ENCODE results near the gene SLC17A4.

SLC17A4 gene, protein sequence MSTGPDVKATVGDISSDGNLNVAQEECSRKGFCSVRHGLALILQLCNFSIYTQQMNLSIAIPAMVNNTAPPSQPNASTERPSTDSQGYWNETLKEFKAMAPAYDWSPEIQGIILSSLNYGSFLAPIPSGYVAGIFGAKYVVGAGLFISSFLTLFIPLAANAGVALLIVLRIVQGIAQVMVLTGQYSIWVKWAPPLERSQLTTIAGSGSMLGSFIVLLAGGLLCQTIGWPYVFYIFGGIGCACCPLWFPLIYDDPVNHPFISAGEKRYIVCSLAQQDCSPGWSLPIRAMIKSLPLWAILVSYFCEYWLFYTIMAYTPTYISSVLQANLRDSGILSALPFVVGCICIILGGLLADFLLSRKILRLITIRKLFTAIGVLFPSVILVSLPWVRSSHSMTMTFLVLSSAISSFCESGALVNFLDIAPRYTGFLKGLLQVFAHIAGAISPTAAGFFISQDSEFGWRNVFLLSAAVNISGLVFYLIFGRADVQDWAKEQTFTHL

DNA sequence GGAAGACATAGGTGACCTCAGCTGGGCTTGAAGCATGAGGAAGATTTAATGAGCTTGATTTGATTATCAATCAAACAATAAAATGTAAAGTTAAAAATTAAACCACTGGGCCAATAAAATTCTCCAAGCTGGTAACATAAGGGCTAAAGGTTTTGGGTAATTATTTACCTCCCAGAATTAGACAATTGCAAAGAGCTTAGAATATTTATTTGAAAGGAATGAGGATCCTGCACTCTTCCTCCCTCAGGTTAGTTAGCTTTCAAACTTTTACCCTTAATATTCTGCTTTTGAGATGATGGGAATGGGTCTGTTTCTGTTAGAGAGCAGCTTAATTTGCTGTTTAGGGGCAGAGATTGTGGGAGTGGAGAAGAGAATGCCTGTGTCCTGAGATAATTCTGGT, at the start of gene SLC17A4:
SLC17A4 (plus strand) TSS at position 208 of the 400 bp plus-strand sequence. CDS start 7,221 bp downstream, outside the sequence.
- Histone ChIP-seq H3K27me3 (ENCODE audit: control insufficient read depth in 1 of 2, insufficient read depth in 2 of 2, low read length in 2 of 2) (no peaks in the 10 kb centered on the region), H3K36me3 (ENCODE audit: insufficient read depth, low read length) (no peaks in the 10 kb centered on the region), H3K9ac (ENCODE audit: low read length) (no peak within 1 kb of the TSS), H3K9me3 (ENCODE audit: low read length) (no peaks in the 10 kb centered on the region), H3K4me1 (ENCODE audit: insufficient read depth, low read length) (no peaks in the 10 kb centered on the region), H3K4me3 (ENCODE audit: low read depth in 1 of 2, low read length in 2 of 2) (no peak within 1 kb of the TSS), H3K27ac (ENCODE audit: low read depth, low read length) (no peak within 1 kb of the TSS)

DNA sequence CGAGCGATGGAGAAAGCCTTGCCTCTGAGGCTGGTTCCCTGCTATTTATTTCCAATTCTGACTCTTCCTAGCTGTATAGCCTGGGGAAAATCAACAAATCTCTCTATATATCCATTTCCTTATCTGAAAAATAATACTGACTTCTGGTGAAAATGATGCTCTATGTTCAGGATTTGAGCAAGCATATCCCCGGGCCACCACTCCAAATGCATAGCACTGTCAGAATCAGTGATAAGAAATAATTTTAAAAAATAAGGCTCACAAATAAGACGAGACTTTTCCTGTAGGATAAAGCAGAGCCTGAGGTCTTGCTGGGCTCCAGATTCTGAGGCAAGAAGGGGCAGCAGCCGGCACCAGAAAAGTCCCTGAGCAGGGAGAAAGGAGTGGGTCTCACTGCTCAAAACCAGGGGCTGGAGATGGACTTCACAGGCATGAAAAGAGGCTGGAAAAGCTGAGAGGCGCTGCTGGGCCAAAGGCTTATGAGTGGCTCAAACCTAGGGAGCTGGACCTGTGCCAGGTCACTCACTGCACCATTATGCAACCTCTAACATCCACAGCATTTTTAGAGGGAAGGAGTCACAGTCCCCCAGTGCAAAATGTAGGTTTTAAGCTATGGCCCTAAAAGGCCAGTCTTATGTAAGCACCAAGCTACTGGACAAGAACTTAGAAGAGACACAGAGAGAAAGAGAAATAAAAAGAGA, 48.1 kb upstream of the SLC17A4 start:
- no peaks in the 10 kb centered on the region for H3K4me1 ChIP-seq (ENCODE audit: insufficient read depth, low read length)
- no peaks in the 10 kb centered on the region for H3K27me3 ChIP-seq (ENCODE audit: control insufficient read depth in 1 of 2, insufficient read depth in 2 of 2, low read length in 2 of 2)
- H3K36me3 ChIP-seq (ENCODE audit: insufficient read depth, low read length) = no peaks in the 10 kb centered on the region
- no peak overlapping the region for H3K27ac ChIP-seq (ENCODE audit: low read depth, low read length)
- no peak overlapping the region for H3K9ac ChIP-seq (ENCODE audit: low read length)
- H3K4me3 ChIP-seq (ENCODE audit: low read depth in 1 of 2, low read length in 2 of 2) = no peak overlapping the region
- no peaks in the 10 kb centered on the region for H3K9me3 ChIP-seq (ENCODE audit: low read length)

DNA sequence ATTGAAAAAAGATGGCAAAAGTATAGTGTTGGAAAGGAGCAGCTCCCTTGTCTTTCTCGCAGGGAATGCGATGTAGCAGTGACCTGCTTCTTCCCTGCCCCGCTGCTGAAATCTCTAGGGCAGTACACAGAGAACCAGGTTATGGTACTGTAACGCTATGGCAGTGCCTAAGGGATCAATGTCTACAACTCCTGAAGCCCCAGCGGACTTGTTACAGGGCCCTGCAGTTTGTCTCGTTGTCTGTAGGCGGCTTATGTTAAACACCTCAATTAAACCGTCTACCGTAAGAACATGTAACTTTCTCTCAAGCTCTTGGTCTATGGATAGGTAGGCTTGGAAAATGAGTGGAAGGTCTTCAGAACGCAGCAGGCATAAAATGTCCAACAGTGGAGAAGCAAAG, 44.8 kb upstream of the SLC17A4 start:
- no peaks in the 10 kb centered on the region for H3K9me3 ChIP-seq (ENCODE audit: low read length)
- H3K27ac ChIP-seq (ENCODE audit: low read depth, low read length) = no peak overlapping the region
- no peak overlapping the region for H3K4me3 ChIP-seq (ENCODE audit: low read depth in 1 of 2, low read length in 2 of 2)
- no peaks in the 10 kb centered on the region for H3K27me3 ChIP-seq (ENCODE audit: control insufficient read depth in 1 of 2, insufficient read depth in 2 of 2, low read length in 2 of 2)
- H3K9ac ChIP-seq (ENCODE audit: low read length) = no peak overlapping the region
- H3K36me3 ChIP-seq (ENCODE audit: insufficient read depth, low read length) = no peaks in the 10 kb centered on the region
- H3K4me1 ChIP-seq (ENCODE audit: insufficient read depth, low read length) = no peaks in the 10 kb centered on the region

DNA sequence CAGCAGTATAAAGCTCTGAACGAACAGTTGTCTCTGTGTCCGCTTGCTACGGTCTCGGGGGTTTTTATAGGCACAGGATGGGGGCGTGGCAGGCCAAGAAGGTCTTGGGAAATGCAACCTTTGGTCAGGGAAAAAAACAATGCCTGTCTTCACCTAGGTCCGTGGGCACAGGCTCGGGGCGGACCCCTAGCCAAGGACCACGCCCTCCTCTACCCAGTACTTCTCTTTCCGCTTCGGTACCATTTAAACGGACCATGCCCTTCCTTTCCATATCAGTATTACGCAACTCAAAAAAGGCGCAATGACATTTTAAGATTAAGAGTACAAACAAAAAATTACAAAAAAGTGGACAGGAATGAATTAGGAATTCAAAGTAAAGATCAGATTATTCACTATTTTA, 44.3 kb upstream of the SLC17A4 start:
- no peak overlapping the region for H3K27ac ChIP-seq (ENCODE audit: low read depth, low read length)
- no peak overlapping the region for H3K4me3 ChIP-seq (ENCODE audit: low read depth in 1 of 2, low read length in 2 of 2)
- no peak overlapping the region for H3K9ac ChIP-seq (ENCODE audit: low read length)
- no peaks in the 10 kb centered on the region for H3K4me1 ChIP-seq (ENCODE audit: insufficient read depth, low read length)
- no peaks in the 10 kb centered on the region for H3K36me3 ChIP-seq (ENCODE audit: insufficient read depth, low read length)
- no peaks in the 10 kb centered on the region for H3K27me3 ChIP-seq (ENCODE audit: control insufficient read depth in 1 of 2, insufficient read depth in 2 of 2, low read length in 2 of 2)
- H3K9me3 ChIP-seq (ENCODE audit: low read length) = no peaks in the 10 kb centered on the region

DNA sequence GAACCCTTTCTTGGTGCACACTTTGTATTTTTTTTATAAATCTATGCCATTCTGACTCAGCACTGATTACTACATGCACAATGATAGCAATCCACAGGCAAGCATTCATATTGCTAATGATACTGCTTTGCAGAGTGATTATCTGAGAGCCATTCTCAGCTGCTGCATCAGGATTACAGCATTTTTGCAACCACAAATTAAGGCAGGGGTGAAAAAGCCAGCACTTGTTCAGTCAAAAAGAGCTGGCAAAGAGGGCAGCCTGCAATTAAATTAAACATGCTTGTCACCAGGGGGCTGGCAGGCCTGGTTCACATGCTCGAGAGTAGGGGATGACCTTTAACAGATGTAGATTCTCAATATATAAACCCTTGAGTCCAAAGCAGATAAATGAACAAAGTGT, 40.7 kb upstream of the SLC17A4 start:
- Histone ChIP-seq H3K9ac (ENCODE audit: low read length) (no peak overlapping the region), H3K36me3 (ENCODE audit: insufficient read depth, low read length) (no peaks in the 10 kb centered on the region), H3K27me3 (ENCODE audit: control insufficient read depth in 1 of 2, insufficient read depth in 2 of 2, low read length in 2 of 2) (no peaks in the 10 kb centered on the region), H3K4me3 (ENCODE audit: low read depth in 1 of 2, low read length in 2 of 2) (no peak overlapping the region), H3K4me1 (ENCODE audit: insufficient read depth, low read length) (no peaks in the 10 kb centered on the region), H3K9me3 (ENCODE audit: low read length) (no peaks in the 10 kb centered on the region), H3K27ac (ENCODE audit: low read depth, low read length) (no peak overlapping the region)

DNA sequence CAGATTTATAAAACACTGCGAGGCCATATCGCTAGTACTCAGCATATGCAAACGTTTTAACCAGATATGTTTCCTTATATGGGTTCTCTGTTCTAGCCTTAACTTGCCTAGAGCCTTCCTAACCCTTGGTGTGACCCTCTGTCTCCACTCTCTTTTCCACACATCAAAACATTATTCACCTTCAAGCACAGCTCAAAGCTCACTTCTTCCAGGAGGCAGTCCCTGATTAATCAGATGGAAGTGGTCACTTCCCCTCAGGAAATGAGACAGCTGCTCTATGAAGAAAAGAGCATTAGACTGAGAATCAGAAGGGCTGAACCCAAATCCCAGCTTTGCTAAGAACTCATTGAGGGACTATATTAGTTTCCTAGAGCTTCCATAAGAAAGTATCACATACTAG, 39.8 kb upstream of the SLC17A4 start:
- Histone ChIP-seq H3K27ac (ENCODE audit: low read depth, low read length) (no peak overlapping the region), H3K27me3 (ENCODE audit: control insufficient read depth in 1 of 2, insufficient read depth in 2 of 2, low read length in 2 of 2) (no peaks in the 10 kb centered on the region), H3K4me3 (ENCODE audit: low read depth in 1 of 2, low read length in 2 of 2) (no peak overlapping the region), H3K4me1 (ENCODE audit: insufficient read depth, low read length) (no peaks in the 10 kb centered on the region), H3K9ac (ENCODE audit: low read length) (no peak overlapping the region), H3K36me3 (ENCODE audit: insufficient read depth, low read length) (no peaks in the 10 kb centered on the region), H3K9me3 (ENCODE audit: low read length) (no peaks in the 10 kb centered on the region)

DNA sequence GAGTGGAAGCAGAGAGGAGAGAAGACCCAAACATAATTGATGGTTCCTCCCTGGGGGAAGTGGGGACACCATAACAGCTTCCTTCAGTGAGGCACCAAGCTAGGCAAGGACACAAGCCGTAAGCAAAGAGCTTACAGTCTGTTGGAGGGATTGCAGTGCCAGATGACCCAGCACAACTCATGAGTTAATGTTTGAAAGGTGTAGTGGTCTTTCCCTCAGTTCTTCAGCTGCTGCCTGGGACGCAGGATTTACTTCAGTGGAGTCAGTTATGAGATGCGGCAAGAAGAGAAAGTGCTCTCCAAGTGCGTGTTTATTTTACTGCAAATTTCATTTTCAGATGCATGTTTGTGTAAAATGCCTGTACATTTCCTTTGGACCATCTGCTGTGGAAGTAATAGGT, 38.7 kb upstream of the SLC17A4 start:
- Histone ChIP-seq H3K4me3 (ENCODE audit: low read depth in 1 of 2, low read length in 2 of 2) (no peak overlapping the region), H3K9me3 (ENCODE audit: low read length) (no peaks in the 10 kb centered on the region), H3K9ac (ENCODE audit: low read length) (no peak overlapping the region), H3K36me3 (ENCODE audit: insufficient read depth, low read length) (no peaks in the 10 kb centered on the region), H3K4me1 (ENCODE audit: insufficient read depth, low read length) (no peaks in the 10 kb centered on the region), H3K27ac (ENCODE audit: low read depth, low read length) (no peak overlapping the region), H3K27me3 (ENCODE audit: control insufficient read depth in 1 of 2, insufficient read depth in 2 of 2, low read length in 2 of 2) (no peaks in the 10 kb centered on the region)

DNA sequence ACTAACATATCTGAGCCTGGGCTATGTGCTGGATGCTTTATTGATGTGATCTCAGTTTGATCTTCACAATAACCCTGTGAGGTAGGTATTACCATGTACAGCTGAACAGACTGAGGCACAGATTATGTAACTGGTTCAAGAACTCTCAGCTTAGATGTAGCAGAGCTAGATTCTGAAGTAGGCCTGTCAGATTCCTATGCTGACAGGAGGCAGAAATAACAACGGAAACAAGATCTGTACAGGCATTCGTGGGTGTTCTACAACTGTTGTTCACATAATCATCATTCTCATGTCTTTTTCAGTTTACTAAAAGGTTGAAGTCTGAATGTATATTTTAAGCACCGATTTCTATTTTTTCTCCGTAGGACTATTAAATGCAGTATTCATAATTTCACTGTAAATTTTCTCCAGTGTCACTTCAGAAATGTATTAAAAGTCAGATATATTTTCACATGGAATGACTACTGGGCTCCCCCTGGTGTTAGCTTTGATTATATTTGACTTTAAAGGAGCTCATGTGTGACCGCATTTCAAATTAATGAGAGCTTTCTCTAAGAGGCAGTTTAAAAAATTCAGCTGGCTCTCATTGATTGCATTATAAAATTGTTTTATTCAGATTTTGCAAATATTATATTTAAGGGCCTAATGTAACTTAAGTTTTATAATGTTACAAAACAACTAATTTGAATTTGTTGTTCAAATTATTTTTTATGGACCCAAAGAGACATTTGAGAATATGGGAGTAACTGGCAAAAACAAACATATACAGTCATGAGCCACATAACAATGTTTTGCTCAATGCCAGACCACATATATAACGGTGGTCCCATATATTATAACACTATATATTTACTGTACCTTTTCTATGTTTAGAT, 36.4 kb upstream of the SLC17A4 start:
- H3K9ac ChIP-seq (ENCODE audit: low read length) = no peak overlapping the region
- H3K27me3 ChIP-seq (ENCODE audit: control insufficient read depth in 1 of 2, insufficient read depth in 2 of 2, low read length in 2 of 2) = no peaks in the 10 kb centered on the region
- H3K9me3 ChIP-seq (ENCODE audit: low read length) = no peaks in the 10 kb centered on the region
- H3K27ac ChIP-seq (ENCODE audit: low read depth, low read length) = no peak overlapping the region
- H3K4me3 ChIP-seq (ENCODE audit: low read depth in 1 of 2, low read length in 2 of 2) = no peak overlapping the region
- no peaks in the 10 kb centered on the region for H3K4me1 ChIP-seq (ENCODE audit: insufficient read depth, low read length)
- no peaks in the 10 kb centered on the region for H3K36me3 ChIP-seq (ENCODE audit: insufficient read depth, low read length)

DNA sequence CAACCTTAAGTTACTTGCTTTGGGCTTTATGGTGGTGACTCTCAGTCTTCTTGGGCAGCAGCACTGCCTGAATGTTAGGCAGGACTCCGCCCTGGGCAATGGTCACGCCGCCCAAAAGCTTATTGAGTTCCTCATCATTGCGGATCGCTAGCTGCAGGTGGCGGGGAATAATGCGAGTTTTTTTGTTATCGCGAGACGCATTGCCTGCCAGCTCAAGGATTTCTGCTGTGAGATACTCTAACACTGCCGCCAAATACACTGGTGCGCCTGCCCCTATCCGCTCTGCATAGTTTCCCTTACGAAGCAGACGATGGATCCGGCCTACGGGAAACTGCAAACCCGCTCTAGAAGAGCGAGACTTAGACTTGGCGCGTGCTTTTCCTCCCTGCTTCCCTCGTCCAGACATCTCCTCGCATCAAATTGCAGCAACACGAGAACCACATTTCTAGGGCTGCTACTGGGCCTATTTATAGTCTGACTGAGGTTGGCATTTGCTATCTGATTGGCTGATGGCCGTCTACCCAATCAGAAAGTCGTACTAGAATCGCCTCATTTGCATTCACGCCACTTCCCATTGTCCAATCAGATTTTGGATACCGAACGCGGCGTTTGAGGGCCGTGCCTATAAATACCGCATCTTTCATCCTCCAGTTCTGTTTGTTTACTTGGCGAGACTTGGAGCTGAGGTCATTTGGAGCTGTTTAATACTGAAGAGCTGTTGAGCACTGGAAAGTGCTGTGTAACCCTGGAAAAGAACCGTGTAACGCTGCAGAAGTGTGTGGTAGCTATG, 28.2 kb upstream of the SLC17A4 start:
- Histone ChIP-seq H3K4me3 (ENCODE audit: low read depth in 1 of 2, low read length in 2 of 2) (no peak overlapping the region), H3K9ac (ENCODE audit: low read length) (no peak overlapping the region), H3K9me3 (ENCODE audit: low read length) (no peaks in the 10 kb centered on the region), H3K4me1 (ENCODE audit: insufficient read depth, low read length) (no peaks in the 10 kb centered on the region), H3K27me3 (ENCODE audit: control insufficient read depth in 1 of 2, insufficient read depth in 2 of 2, low read length in 2 of 2) (no peaks in the 10 kb centered on the region), H3K27ac (ENCODE audit: low read depth, low read length) (no peak overlapping the region), H3K36me3 (ENCODE audit: insufficient read depth, low read length) (no peaks in the 10 kb centered on the region)

DNA sequence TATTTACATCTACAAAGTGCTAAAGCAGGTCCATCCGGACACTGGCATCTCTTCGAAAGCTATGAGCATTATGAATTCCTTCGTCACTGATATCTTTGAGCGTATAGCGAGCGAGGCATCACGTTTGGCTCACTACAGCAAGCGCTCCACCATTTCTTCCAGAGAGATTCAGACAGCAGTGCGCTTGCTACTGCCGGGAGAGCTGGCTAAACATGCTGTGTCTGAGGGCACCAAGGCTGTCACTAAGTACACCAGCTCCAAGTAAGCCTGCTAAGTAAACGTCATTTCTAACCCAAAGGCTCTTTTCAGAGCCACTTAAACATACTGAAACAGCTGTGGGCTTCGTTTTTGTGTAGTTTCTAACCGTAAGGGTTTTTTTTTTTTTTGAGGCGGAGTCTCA, 27.5 kb upstream of the SLC17A4 start:
- Histone ChIP-seq H3K36me3 (ENCODE audit: insufficient read depth, low read length) (no peaks in the 10 kb centered on the region), H3K4me3 (ENCODE audit: low read depth in 1 of 2, low read length in 2 of 2) (no peak overlapping the region), H3K9ac (ENCODE audit: low read length) (no peak overlapping the region), H3K9me3 (ENCODE audit: low read length) (no peaks in the 10 kb centered on the region), H3K27me3 (ENCODE audit: control insufficient read depth in 1 of 2, insufficient read depth in 2 of 2, low read length in 2 of 2) (no peaks in the 10 kb centered on the region), H3K27ac (ENCODE audit: low read depth, low read length) (no peak overlapping the region), H3K4me1 (ENCODE audit: insufficient read depth, low read length) (no peaks in the 10 kb centered on the region)
